ENCODE measurements around the gene SEMA4D.
A peak's percentile ranks its signal among the peaks of the same experiment; 100 is the strongest.

GRCh38 chr9:89522261-89522958 is 24.5 kb upstream of the SEMA4D start:
- no peak for TF ChIP-seq CTCF (IDR thresholded peaks at IDR 0.05)
- TF ChIP-seq POLR2A (IDR thresholded peaks at IDR 0.05): no peak
- peak in 1 of 2 donors; percentile 41 for TF ChIP-seq EP300 (IDR thresholded peaks at IDR 0.05)
